Measurements from ENCODE around the gene ZSCAN5C.
"Not testable (repeated sequence)": the region's sequence is repeated elsewhere in the genome, so short reads cannot be mapped to it uniquely, and the experiment has no call there.

The ZSCAN5C gene, protein sequence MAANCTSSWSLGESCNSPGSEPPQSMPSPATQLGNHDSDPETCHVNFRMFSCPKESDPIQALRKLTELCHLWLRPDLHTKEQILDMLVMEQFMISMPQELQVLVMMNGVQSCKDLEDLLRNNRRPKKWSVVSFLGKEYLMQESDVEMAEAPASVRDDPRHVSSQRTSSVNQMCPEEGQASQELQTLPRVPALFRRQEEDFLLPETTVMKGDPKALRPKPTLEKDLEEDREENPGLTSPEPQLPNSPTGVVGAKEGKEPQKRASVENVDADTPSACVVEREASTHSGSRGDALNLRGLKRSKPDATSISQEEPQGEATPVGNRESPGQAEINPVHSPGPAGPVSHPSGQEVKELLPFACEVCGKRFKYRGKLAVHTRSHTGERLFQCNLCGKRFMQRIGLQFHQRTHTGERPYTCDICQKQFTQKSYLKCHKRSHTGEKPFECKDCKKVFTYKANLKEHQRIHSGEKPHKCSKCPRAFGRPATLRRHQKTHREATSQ

DNA sequence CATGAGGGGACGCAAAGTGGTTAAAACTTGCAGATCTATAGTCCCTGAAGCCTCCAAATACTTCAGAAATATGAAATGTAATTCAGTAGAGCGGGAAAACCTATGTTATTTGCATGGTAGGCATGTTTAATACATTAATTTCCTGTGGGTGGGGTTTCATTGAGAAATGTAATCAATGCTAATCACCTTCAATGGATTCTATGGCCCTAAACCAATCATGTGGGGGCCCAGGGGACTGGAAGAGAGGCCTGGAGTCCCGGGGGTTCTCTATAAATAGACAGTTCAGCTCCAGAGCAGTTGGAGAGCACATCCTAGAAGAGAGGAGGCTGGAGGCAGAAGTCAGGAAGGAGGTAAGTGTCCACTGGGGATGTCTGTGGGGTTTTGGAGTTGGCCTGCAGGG is at the start of gene ZSCAN5C:
Gene ZSCAN5C (plus strand): TSS at position 301 of the 400 bp plus-strand sequence. CDS start 3,641 bp downstream, outside the sequence.
- no peak for DNase-seq (ENCODE audit: low spot score)

DNA sequence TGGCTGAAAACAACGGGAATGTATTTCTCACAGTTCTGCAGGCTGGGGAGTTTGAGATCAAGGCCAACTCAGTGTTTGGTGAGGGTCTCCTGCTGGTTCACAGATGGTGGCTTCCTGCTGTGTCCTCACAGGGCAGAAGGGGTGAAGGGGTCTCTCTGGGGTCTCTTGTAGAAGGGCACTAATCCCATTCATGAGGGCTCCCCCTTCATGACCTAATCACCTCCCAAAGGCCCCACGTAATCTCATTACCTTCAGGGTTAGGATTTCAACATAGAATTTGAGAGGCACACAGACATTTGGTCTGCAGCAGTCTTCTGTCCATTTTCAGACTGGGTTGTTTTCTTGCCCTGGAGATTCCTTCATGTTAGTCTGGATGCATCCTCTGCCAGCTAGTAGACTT is 49.4 kb upstream of the ZSCAN5C start:
- no peak for DNase-seq (ENCODE audit: low spot score)

DNA sequence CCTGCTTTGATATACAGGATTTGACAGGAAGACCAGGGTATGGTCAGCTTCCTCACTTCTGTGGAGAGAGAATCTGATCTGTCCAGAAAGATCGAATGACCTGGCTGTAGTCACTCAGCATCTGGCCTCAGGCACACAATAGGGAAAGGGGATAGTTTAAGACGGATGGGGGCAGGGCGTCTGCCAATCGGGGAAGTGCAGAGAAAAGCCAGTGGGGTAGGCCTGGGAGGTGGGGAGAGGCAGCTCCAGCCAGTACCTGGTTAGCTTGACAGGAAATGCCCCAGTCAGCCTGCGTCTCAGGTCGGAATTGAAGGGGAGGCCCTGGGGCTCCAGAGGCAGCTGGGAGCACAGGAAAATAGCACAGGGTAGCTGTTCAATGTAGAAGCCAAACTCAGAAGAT is 48.6 kb upstream of the ZSCAN5C start:
- DNase-seq (ENCODE audit: low spot score), result no peak

DNA sequence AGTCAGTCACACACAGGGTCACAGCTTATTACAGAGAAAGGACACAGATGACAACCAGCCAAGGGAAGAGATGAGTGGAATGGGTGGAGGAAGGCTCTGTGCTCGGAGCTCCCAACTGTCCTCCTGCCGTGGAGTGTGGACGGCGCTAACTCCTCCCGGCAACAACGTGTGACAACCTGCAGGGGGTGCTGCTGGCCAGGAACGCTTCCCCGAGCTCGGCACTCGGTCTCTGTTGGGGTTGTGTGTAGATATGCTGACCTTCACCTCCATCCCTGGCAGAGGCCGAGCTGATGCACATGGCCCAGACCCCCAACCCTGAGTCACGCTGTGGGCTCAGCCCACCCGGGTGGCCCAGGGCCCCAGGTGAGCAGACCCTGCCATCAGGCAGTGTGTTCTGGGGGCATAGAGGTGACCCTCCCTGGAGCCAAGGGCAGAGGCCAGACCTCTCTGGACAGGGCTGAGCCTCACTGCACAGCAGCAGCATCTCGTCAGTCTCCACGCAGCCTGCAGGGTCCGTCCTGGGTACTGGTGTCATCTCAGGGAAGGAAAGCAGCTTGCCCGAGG is 46.9 kb upstream of the ZSCAN5C start:
- DNase-seq (ENCODE audit: low spot score), result no peak

DNA sequence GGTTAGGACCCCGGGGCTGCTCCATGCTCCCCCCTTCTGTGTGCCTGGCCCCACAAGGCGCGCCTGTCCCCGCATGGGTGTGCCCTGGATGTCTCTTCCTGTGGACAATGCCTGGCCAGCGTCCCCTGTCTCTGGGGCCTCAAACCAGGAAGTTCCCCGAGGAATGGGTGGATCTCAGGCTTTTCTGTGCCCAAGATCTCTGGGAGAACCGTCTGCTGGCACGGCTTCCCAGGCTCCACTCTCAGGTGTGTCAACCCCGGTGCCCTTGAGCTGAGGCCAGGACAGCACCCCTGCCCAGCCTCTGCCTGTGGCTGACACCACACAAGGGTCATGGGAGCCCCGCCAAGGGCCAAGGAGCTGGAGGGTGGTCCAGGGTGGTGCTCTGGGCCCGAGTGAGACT is 45.3 kb upstream of the ZSCAN5C start:
- DNase-seq (ENCODE audit: low spot score), result no peak

DNA sequence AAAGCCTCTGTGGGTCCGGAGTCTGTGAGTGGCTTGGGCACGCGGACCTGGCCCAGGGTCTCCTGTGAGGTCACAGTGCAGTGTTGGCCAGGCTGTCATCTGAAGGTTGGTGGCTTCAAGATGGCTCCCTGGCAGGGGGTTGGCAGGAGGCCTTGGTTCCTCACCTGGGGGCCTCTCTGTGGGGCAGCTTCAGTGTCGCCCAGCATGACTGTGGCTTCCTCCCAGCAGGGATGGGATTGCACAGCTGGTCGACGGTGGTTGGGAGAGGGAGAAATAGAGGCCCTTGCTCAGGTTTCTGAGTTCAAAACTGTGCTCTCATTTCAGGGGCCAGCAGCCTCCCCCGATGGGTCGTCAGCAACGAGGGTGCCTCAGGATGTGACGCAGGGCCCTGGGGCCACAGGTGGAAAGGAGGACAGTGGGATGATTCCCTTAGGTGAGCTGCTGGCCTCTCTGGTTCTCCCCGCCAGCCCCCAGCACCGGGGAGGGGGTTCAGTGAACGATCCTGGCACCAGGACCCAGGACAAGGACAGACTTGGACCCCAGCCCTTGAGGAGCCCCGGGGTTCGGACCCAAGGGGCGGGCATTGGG is 43.8 kb upstream of the ZSCAN5C start:
- DNase-seq (ENCODE audit: low spot score), result no peak

DNA sequence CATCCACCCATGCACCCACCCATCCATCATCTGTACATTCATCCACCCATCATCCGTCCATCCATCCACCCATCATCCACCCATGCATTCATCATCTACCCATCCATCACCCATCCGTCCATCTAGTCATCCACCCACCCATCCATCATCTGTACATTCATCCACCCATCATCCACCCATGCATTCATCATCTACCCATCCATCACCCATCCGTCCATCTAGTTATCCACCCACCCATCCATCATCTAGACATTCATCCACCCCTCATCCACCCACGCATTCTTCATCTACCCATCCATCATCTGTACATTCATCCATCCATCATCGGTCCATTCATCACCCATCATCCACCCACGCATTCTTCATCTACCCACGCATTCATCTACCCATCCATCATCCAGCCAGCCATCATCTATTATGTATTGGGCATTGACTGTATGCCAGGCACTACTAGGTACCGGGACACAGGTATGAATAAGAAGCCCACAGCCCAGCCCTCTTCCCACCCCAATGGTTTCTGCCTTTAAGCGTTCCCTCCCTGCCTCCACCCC is 43.0 kb upstream of the ZSCAN5C start:
- DNase-seq (ENCODE audit: low spot score), result peak; percentile 79

DNA sequence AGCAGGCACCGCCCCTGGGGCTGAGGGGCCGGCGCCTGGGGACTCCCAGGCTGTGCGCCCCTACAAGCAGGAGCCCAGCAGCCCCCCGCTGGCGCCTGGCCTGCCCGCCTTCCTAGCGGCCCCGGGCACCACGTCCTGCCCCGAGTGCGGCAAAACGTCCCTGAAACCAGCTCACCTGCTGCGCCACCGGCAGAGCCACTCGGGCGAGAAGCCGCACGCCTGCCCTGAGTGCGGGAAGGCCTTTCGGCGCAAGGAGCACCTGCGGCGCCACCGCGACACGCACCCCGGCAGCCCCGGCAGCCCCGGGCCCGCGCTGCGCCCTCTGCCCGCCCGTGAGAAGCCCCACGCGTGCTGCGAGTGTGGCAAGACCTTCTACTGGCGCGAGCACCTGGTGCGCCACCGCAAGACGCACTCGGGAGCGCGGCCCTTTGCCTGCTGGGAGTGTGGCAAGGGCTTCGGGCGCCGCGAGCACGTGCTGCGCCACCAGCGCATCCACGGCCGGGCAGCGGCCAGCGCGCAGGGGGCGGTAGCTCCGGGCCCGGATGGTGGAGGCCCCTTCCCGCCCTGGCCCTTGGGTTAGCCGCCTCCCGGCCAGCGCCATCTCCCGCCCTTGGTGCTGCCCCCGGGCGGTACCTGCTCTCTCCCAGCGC is 42.3 kb upstream of the ZSCAN5C start:
- DNase-seq (ENCODE audit: low spot score), result no peak

DNA sequence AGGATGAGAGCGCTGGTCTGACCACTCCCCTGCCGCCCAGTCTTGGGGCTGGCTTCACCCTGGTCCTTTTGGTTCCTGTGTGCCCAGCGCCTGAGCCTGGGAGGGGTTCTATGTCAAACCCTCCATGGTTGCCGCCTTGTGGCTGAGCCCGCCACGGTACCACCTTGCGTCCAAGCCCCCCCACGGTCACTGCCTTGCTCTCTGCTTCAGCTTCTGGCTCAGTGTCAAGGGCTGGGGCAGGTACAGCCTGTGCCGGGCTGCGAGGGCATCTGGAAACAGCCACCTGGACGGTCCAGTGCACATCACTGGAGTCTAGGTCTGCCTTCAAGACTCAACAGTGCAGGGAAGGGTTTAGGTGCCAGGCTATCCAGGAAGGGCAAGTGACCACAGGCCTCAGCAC is 40.5 kb upstream of the ZSCAN5C start:
- DNase-seq (ENCODE audit: low spot score), result no peak

DNA sequence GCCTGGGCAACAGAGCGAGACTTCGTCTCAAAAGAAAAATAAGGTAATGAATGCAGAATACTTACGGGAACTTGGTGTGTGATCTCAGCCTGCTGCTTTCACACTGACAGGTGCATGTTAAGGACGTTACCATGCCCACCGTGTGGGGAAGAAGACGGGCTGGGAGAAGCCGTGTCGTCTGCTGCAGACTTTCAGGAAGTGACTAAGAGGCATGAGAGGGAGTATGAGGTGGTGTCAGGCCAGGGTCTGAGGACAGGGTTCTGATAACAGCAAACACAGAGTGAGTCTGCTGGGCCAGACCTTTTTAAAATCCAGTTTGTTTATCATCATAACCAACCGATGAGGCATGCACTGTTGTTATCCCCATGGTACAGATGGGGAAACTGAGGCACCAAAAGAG is 39.8 kb upstream of the ZSCAN5C start:
- DNase-seq (ENCODE audit: low spot score), result no peak

DNA sequence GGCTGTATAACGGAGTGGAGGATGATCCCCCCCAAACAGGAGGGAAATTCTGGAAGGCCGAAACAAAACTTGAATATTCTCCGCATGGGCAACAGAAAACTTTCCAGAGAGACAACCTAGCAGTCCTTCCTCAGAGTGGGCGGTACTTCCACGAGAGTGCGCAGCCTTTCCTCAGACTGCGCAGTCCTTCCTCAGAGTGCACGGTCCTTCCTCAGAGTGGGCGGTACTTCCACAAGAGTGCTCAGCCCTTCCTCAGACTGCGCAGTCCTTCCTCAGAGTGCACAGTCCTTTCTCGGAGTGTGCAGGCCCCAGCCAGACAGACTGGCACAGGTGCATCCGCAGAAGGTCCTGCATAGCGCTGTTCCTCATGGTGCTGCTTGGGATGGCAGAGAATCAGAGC is 39.0 kb upstream of the ZSCAN5C start:
- DNase-seq (ENCODE audit: low spot score), result no peak

DNA sequence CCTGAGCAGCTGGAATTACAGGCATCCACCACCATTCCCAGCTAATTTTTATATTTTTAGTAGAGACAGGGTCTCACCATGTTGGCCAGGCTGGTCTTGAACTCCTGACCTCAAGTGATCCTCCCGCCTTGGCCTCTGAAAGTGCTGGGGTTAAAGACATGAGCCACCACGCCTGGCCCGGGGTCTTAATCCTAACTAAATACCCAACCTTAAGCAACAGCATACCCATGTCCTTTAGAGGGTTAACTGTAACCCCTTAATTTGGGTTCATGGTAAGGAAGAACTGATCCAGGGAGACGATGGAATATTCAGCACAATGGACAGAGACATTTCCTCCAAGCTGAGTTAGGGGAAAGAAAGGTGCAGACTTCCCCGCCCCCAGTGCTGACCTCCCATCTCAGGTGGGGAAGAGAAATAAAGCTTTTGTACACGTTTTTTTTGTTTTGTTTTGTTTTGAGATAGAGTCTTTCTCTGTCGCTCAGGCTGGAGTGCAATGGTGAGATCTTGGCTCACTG is 35.0 kb upstream of the ZSCAN5C start:
- no peak for DNase-seq (ENCODE audit: low spot score)

DNA sequence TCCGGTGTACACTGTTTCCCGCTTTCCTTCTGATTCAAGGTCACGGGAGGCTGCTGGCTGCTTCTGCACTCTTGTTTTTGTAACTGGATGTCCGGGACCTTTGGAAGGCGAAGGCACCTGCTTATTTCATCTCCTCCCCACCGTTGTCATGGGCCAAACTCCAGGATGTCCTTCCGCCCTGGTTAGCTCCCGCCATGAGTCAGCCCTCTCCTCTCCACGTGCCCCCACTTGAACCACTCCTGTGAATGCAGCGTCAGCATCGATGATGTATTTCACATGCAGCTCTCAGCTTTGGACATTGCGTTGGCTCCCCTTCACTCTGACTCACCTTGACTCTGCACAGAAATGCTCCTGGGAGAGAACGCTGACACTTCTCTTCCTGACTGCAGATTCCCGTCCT is 31.8 kb upstream of the ZSCAN5C start:
- DNase-seq (ENCODE audit: low spot score), result peak; percentile 99

DNA sequence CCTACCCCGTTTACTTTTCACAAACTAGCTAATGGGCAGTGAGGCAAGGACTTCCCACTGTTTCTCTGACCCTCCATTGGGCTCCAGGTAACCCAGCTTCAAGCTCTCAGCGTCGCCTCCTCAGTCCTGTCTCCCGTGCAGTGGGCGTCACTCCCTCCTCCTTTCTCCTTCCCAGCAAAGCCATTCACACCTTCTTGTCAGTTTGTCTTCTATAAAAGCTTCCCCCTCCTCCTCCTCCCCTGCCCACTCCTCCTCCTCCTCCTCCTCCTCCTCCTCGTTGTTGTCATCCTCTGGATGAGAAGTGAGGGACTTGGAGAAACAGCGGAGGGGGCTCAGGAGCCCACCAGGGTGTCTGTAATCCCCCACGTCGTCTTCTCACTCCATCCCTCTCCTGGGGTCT is 28.0 kb upstream of the ZSCAN5C start:
- DNase-seq (ENCODE audit: low spot score), result no peak

DNA sequence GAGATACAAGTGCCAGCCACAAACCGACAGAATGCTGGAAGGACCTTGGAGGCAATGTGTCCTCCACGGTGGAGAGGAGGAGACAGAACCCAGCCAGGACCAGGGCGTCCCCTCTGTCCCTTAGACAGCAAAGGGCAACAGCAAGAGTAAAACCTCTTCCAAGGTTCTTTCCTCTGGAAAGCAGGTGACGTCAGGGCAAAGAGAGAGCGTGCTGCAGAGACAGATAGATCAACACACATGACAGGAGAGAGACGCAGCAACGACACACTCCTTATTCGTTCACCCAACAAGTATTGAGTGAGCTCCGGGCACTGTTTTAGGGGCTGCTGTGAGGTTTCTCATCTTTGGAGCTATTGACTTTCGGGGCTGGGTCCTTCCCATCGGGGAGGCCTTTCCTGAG is 27.5 kb upstream of the ZSCAN5C start:
- no peak for DNase-seq (ENCODE audit: low spot score)

DNA sequence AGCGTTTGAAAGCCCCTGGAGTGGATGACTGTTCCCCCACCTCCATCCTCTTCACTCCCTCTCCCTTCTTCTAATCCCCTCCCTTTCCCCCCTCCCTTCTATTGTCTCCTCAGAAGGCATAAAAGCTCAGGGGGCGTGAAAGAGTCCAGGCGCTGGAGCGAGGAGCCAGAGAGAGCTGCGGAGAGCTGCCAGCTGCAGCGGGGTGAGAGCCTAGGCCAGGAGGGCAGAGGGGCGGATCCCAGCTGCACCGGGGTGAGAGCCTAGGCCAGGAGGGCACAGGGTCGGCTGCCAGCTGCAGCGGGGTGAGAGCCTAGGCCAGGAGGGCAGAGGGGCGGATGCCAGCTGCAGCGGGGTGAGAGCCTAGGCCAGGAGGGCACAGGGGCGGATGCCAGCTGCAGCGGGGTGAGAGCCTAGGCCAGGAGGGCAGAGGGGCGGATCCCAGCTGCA is 26.2 kb upstream of the ZSCAN5C start, which contains the start of gene GALP:
Gene GALP (plus strand): TSS at position 148 of the 447 bp plus-strand sequence. CDS start 1,101 bp downstream, outside the sequence.
- not testable (repeated sequence) for DNase-seq (ENCODE audit: low spot score)

DNA sequence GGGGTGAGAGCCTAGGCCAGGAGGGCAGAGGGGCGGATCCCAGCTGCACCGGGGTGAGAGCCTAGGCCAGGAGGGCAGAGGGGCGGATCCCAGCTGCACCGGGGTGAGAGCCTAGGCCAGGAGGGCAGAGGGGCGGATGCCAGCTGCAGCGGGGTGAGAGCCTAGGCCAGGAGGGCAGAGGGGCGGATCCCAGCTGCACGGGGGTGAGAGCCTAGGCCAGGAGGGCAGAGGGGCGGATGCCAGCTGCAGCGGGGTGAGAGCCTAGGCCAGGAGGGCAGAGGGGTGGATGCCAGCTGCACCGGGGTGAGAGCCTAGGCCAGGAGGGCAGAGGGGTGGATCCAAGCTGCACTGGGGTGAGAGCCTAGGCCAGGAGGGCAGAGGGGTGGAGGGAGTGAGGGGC is 25.8 kb upstream of the ZSCAN5C start:
- DNase-seq (ENCODE audit: low spot score), result not testable (repeated sequence)

DNA sequence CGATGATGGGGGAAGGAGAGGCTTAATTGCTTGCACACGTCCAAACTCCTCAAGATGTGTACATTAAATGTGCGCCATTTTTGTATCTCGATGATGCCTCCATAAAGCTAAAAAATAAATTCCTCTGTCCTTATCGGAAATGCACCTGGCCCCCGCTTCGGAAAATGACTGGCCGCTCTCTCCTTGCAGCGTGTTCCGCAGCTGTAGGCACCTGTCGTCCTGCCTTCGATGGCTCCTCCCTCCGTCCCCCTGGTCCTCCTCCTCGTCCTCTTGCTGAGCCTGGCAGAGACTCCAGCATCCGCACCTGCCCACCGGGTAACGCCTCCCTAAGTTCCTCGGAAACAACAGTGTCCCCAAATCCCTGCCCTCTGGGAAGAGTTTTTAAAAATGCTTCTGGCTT is 25.2 kb upstream of the ZSCAN5C start:
- no peak for DNase-seq (ENCODE audit: low spot score)

DNA sequence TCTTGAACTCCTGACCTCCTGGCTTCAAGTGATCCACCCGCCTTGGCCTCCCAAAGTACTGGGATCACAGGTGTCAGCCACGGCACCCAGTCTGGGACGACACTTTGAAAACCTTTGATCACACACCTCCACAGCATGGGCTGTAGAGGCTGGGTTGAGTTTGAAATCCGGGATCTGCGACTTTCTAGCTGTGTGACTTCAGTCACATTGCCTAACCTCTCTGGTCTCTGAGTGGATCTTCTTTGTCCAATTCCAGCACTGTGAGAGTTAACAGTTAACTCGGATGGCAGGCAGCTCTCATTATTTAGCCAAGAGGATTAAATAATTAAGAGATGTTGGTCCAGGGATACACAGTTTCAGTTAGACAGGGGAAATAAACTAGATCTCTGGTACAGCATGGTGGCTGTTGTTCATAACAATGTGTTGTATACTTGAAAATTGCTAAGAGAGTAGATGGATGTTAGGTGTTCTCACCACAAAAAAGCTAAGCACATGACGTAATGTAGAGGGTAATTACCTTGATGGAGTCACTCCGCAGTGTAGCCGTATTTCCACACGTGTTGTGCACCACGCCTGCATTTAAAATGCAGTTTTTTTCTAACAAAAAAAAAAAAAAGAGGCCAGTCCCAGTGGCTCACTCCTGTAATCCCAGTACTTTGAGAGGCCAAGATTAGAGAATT is 24.4 kb upstream of the ZSCAN5C start:
- no peak for DNase-seq (ENCODE audit: low spot score)

DNA sequence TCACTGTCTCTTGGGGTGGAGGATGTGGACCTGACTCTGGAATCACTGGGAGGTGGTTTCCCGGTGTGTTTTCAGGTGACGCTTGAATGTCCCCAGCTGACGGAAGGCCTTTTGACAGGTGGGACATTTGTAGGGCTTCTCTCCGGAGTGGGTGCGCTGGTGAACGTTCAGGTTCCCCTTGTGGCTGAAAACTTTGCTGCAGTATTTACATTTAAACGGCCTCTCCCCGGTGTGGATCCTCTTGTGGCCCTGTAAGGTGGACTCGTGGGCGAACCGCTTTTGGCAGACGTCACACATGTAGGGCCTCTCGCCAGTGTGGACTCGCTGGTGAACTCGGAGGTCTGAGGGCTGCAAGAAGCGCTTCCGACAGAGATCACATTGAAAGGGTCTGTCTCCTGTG is 12.3 kb upstream of the ZSCAN5C start:
- DNase-seq (ENCODE audit: low spot score), result no peak

DNA sequence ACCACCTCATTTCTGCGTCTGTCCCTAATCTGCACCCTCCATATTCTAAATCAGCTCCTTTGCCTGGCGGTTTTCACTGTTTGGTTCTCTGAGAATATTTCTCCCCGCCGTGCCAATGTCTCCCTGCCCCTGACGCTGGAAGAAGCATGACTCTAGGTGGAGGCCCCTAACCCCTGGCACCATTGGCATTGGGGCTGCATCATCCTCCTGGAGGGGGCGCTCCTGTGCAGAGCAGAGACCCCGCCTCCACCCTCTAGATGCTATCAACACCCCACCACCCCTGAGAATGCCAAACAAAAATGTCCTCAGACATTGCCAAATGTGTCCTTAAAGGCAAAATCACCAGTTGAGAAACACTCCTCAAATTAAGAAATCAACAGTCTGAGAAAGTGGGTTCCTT is 11.0 kb upstream of the ZSCAN5C start:
- DNase-seq (ENCODE audit: low spot score), result no peak

All from RKO (cell line).